ENCODE data around the gene DDX49.

GRCh38 chr19:18904334-18905057 lies 15.0 kb upstream of the DDX49 start:
- TF ChIP-seq EZH2phosphoT487 (IDR thresholded peaks at IDR 0.05; ENCODE audit: insufficient read depth, low read depth) (no peak), EZH2 (IDR thresholded peaks at IDR 0.05; ENCODE audit: insufficient read depth, poor library complexity, severe bottlenecking) (no peak)

Data from GM23248 (cell line).